Esophagus mucosa (tissue), 1 donor: ENCODE measurements around the gene CABP4. TPM values are rescaled to one million over a fixed set of nuclear protein-coding genes. Genes with fewer than 3 reads are reported as not detected.

Experiments
- ATAC-seq: fragments of 200-7000 bp; cut with Tn5 transposase; one replicate; pipeline ENCODE4 v1.9.1; 2020
- total RNA-seq: library from RNA; stranded (reverse); gene quantifications from one replicate; pipeline ENCODE4 v1.2.4, GENCODE V29; 2023
- donor health status: DM: yes; HTN: yes; CAD: no.

Gene CABP4
- total RNA-seq, 1 donor from 2014 or later: 0.24 TPM

- ATAC-seq: no peak
Measured at GRCh38 chr11:67496113-67496512, 41.0 kb downstream of the CABP4 start.

GRCh38 chr11:67497656-67498291 lies 42.6 kb downstream of the CABP4 start:
- ATAC-seq: no peak

GRCh38 chr11:67498544-67498972 lies 43.4 kb downstream of the CABP4 start:
- no peak for ATAC-seq

- ATAC-seq: no peak
Measured at GRCh38 chr11:67499808-67500483, 44.8 kb downstream of the CABP4 start.

GRCh38 chr11:67500484-67500821 lies 45.3 kb downstream of the CABP4 start:
- ATAC-seq: no peak

- ATAC-seq: no peak
Measured at GRCh38 chr11:67500831-67501715, 45.9 kb downstream of the CABP4 start.

GRCh38 chr11:67501854-67502253 lies 46.7 kb downstream of the CABP4 start:
- ATAC-seq: no peak

GRCh38 chr11:67502328-67502979 lies 47.3 kb downstream of the CABP4 start:
- ATAC-seq: no peak

GRCh38 chr11:67503119-67504004 lies 48.2 kb downstream of the CABP4 start:
- no peak for ATAC-seq

GRCh38 chr11:67504005-67504949 lies 49.1 kb downstream of the CABP4 start:
- no peak for ATAC-seq

GRCh38 chr11:67504950-67505581 lies 49.9 kb downstream of the CABP4 start, which contains the start of gene PITPNM1:
Gene PITPNM1 (minus strand): TSS chr11:67505363. CDS start chr11:67504180, 1,183 bp downstream.
- peak; percentile 41 for ATAC-seq

GRCh38 chr11:67505605-67506396 lies 50.6 kb downstream of the CABP4 start:
- peak; percentile 73 for ATAC-seq

- no peak for ATAC-seq
Measured at GRCh38 chr11:67506426-67507051, 51.4 kb downstream of the CABP4 start.

- ATAC-seq: no peak
Measured at GRCh38 chr11:67507242-67507863, 52.2 kb downstream of the CABP4 start.

GRCh38 chr11:67507864-67508485 lies 52.8 kb downstream of the CABP4 start, which contains the start of gene CDK2AP2:
Gene CDK2AP2 (minus strand): TSS chr11:67508162. CDS start chr11:67508082, 80 bp downstream.
- ATAC-seq: peak; percentile 77

GRCh38 chr11:67508486-67509121 lies 53.5 kb downstream of the CABP4 start:
- ATAC-seq: peak; percentile 44

- no peak for ATAC-seq
Measured at GRCh38 chr11:67510023-67510345, 54.8 kb downstream of the CABP4 start.
